ENCODE results near the gene APOBEC3G. TPM values are rescaled to one million over a fixed set of nuclear protein-coding genes. Genes with fewer than 3 reads are reported as not detected.

The APOBEC3G gene
- total and polyA plus RNA-seq, 10 of the 15 experiments (the other 5 are each of a cell fraction or from before 2014, with no cell fraction given): 103 to 232 (median 152) TPM

GRCh38 chr22:39101226-39101625, 24.2 kb downstream of the APOBEC3G start (continued):
- no peak for TF ChIP-seq EP300 (IDR thresholded peaks at IDR 0.05; ENCODE audit: borderline replicate concordance in 1 of 2, control insufficient read depth in 1 of 2, low read depth in 2 of 2, low read length in 2 of 2)
- no peak for TF ChIP-seq CBX5 (IDR thresholded peaks at IDR 0.05; ENCODE audit: low read depth)

DNA sequence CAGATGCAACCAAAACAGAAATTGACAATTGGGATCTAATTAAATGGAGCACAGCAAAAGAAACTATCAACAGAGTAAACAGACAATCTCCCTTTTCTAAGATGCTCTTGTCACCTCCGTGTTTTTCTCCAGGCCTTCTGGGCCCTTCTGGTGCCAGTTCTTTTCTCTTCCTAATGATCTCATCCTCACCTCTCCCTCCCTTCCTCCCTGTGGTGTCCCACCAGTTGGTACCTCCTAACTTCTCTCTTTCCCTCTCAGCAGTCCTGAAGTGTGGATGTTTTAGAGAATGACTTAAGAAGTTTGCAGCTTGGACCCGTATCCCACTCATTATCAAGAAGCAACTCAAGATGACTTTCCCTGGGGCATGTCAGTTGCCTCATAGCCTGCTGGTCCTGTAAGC, 26.4 kb downstream of the APOBEC3G start:
- POLR2A ChIA-PET: no interaction called here
- no peak overlapping the region for H3K27ac ChIP-seq (ENCODE audit: control insufficient read depth, insufficient read depth)
- no peak overlapping the region for H2AFZ ChIP-seq (ENCODE audit: control insufficient read depth, low read depth, low read length)
- in situ Hi-C loops (cut with MboI): no loop called here
- no TSS peak for BruUV-seq (replicated peaks)
- no peak for TF ChIP-seq SUPT20H (IDR thresholded peaks at IDR 0.05; ENCODE audit: borderline replicate concordance, control insufficient read depth, low read depth, low read length)
- no peak for TF ChIP-seq POLR2AphosphoS2 (IDR thresholded peaks at IDR 0.05; ENCODE audit: low read depth, low read length)
- no peaks in the 10 kb centered on the region for H3K27me3 ChIP-seq (replicated peaks in 1 of 2; ENCODE audit: control insufficient read depth in 2 of 2, insufficient read depth in 2 of 2, low read length in 1 of 2)
- no peak overlapping the region for H3K4me2 ChIP-seq (ENCODE audit: control insufficient read depth, insufficient read depth)
- no peaks in the 10 kb centered on the region for H3K36me3 ChIP-seq (ENCODE audit: control insufficient read depth in 2 of 2, insufficient read depth in 2 of 2, low read length in 1 of 2)
- 73% methylated on average over 2 of the region's 2 CpGs for WGBS (ENCODE audit: insufficient coverage, insufficient replicate concordance, low lambda C conversion rate, missing lambda C conversion rate)
- H3K79me2 ChIP-seq (ENCODE audit: control insufficient read depth, insufficient read depth, low read length): no peaks in the 10 kb centered on the region; the same call in 1 of the 2 replicates
- H3K4me3 ChIP-seq: no peak overlapping the region
- ATAC-seq (no peak), FAIRE-seq (no peak), DNase-seq (ENCODE audit: low read depth, low spot score) (no peak)
- CTCF ChIA-PET: interaction anchor here (1.0 kb wide), 1 partner anchor 96 kb away, joined by 3 read pairs; no protein-coding TSS in a partner anchor
- peaks cover 22% of the 10 kb centered on the region for H3K4me1 ChIP-seq (ENCODE audit: control insufficient read depth, insufficient read depth, low read length)
- no peaks in the 10 kb centered on the region for H4K20me1 ChIP-seq (ENCODE audit: control insufficient read depth, insufficient read depth)
- RAD21 ChIA-PET (ENCODE audit: unreplicated experiment): no interaction called here
- no peak overlapping the region for H3K9ac ChIP-seq (ENCODE audit: control insufficient read depth, insufficient read depth, low read length)
- intact Hi-C loops (cut with micrococcal nuclease; ENCODE audit: unreplicated experiment): no loop called here
- H3K9me3 ChIP-seq (replicated peaks; ENCODE audit: control insufficient read depth, insufficient read depth, low read length): no peaks in the 10 kb centered on the region
- SMC1A ChIA-PET (ENCODE audit: uncharacterized antibody, unreplicated experiment): no interaction called here

DNA sequence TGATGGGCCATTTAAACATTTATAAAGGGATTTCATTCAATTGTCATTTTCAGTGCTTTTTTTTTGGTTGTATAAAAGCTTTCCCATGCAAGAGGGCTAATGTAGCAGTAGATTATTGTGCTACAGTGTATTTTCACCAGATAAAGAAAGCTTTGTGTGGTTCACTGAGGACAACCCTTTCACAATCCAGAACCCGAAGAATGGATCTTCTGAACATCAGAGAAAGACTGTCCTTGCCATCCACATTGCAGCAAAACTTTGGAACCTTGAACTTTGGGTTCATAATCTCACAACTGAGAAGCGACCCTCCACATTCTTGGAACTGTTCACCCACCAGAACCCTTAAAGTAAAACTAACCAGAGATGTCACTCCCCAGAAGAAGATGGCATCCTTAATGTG, 29.3 kb downstream of the APOBEC3G start:
- Histone ChIP-seq H3K4me1 (ENCODE audit: control insufficient read depth, insufficient read depth, low read length) (peaks cover 2% of the 10 kb centered on the region; the same call in 1 of the 2 replicates), H3K79me2 (ENCODE audit: control insufficient read depth, insufficient read depth, low read length) (no peaks in the 10 kb centered on the region), H3K4me3 (no peak overlapping the region), H3K27ac (ENCODE audit: control insufficient read depth, insufficient read depth) (no peak overlapping the region), H3K36me3 (ENCODE audit: control insufficient read depth in 2 of 2, insufficient read depth in 2 of 2, low read length in 1 of 2) (no peaks in the 10 kb centered on the region), H2AFZ (ENCODE audit: control insufficient read depth, low read depth, low read length) (no peak overlapping the region), H3K4me2 (ENCODE audit: control insufficient read depth, insufficient read depth) (no peak overlapping the region), H3K9me3 (replicated peaks; ENCODE audit: control insufficient read depth, insufficient read depth, low read length) (no peaks in the 10 kb centered on the region), H3K27me3 (replicated peaks in 1 of 2; ENCODE audit: control insufficient read depth in 2 of 2, insufficient read depth in 2 of 2, low read length in 1 of 2) (no peaks in the 10 kb centered on the region), H3K9ac (ENCODE audit: control insufficient read depth, insufficient read depth, low read length) (no peak overlapping the region), H4K20me1 (ENCODE audit: control insufficient read depth, insufficient read depth) (no peaks in the 10 kb centered on the region)
- ChIA-PET CTCF (no interaction called here), RAD21 (ENCODE audit: unreplicated experiment) (no interaction called here), POLR2A (no interaction called here), SMC1A (ENCODE audit: uncharacterized antibody, unreplicated experiment) (interaction anchor here (0.6 kb wide), 1 partner anchor 807 kb away, joined by 3 read pairs; no protein-coding TSS in a partner anchor)
- ATAC-seq: no peak
- 46% methylated on average over 2 of the region's 2 CpGs for WGBS (ENCODE audit: insufficient coverage, insufficient replicate concordance, low lambda C conversion rate, missing lambda C conversion rate)
- no peak for DNase-seq (ENCODE audit: low read depth, low spot score)
- intact Hi-C loops (cut with micrococcal nuclease; ENCODE audit: unreplicated experiment) (no loop called here), in situ Hi-C loops (cut with MboI) (no loop called here)
- BruUV-seq (replicated peaks): no TSS peak
- no peak for FAIRE-seq
- TF ChIP-seq SIX5 (IDR thresholded peaks at IDR 0.05; ENCODE audit: low read depth, low read length, severe bottlenecking) (no peak), SMARCA5 (IDR thresholded peaks at IDR 0.05) (no peak), POLR2AphosphoS2 (IDR thresholded peaks at IDR 0.05; ENCODE audit: low read depth, low read length) (no peak), POLR2AphosphoS5 (IDR thresholded peaks at IDR 0.05; ENCODE audit: low read length) (no peak), TARDBP (IDR thresholded peaks at IDR 0.05; ENCODE audit: borderline replicate concordance) (no peak), PAX8 (IDR thresholded peaks at IDR 0.05) (no peak), BCL11A (IDR thresholded peaks at IDR 0.05; ENCODE audit: low read depth, low read length) (no peak), CTCF (IDR thresholded peaks at IDR 0.05 in 2 of 3, conservative IDR thresholded peaks at IDR 0.05 in 1 of 3; ENCODE audit: control insufficient read depth in 2 of 3, extremely low read depth in 1 of 3, insufficient read depth in 1 of 3, low read depth in 3 of 3, low read length in 3 of 3) (no peak), ELK1 (IDR thresholded peaks at IDR 0.05; ENCODE audit: low read depth, low read length) (no peak)
